Neural cell (in vitro differentiated cells): ENCODE data around the gene KIF2A. TPM values are rescaled to one million over a fixed set of nuclear protein-coding genes. Genes with fewer than 3 reads are reported as not detected.

Experiments used
- H2AFZ ChIP-seq: fragments of 200-600, 300-800 bp; sonication (generic), shearing (Covaris generic); 2 replicates; pipeline ENCODE4 v1.6.0; 2014; ENCODE audit warnings: low read depth, mild to moderate bottlenecking, antibody characterized with exemption, low read length, moderate library complexity
- H3F3A ChIP-seq: fragments of 200-600 bp; shearing (Covaris generic); 2 replicates; pipeline ENCODE4 v1.6.1; 2016; ENCODE audit warnings: mild to moderate bottlenecking, moderate library complexity, mixed read lengths, antibody characterized with exemption, low read length; ENCODE audit not compliant: insufficient read depth, poor library complexity, severe bottlenecking
- H3K27ac ChIP-seq: fragments of 200-600, 300-800 bp; sonication (generic), shearing (Covaris generic); 2 replicates; pipeline ENCODE4 v1.5.1; 2014; ENCODE audit warnings: mild to moderate bottlenecking, low read length, moderate library complexity
- H3K27me3 ChIP-seq: fragments of 300-800, 200-600 bp; sonication (generic), shearing (Covaris generic); 2 replicates; pipeline ENCODE4 v1.6.0; 2014; ENCODE audit warnings: mild to moderate bottlenecking, low read depth, low read length, moderate library complexity; ENCODE audit not compliant: insufficient read depth
- H3K36me3 ChIP-seq: fragments of 300-800, 200-600 bp; sonication (generic), shearing (Covaris generic); 2 replicates; pipeline ENCODE4 v1.5.1; 2014; ENCODE audit warnings: mild to moderate bottlenecking, antibody characterized with exemption, low read length, moderate library complexity; ENCODE audit not compliant: insufficient read depth
- H3K4me2 ChIP-seq: fragments of 300-800, 200-600 bp; sonication (generic), shearing (Covaris generic); 2 replicates; pipeline ENCODE4 v1.6.0; 2014; ENCODE audit warnings: mild to moderate bottlenecking, low read length
- H3K4me3 ChIP-seq: fragments of 300-800, 200-600 bp; sonication (generic), shearing (Covaris generic); 2 replicates; pipeline ENCODE4 v1.5.1; 2014; ENCODE audit warnings: mild to moderate bottlenecking, low read length, moderate library complexity
- H3K79me2 ChIP-seq: fragments of 200-600 bp; shearing (Covaris generic); replicated peaks from 2 replicates; pipeline ENCODE4 v1.6.0; 2014; ENCODE audit warnings: mild to moderate bottlenecking, low read length, moderate library complexity; ENCODE audit not compliant: insufficient read depth
- H3K9ac ChIP-seq: fragments of 300-800, 200-600 bp; sonication (generic), shearing (Covaris generic); 2 replicates; pipeline ENCODE4 v1.6.1; 2016; ENCODE audit warnings: mild to moderate bottlenecking, low read length, mixed read lengths
- H3K9me2 ChIP-seq: fragments of 200-600 bp; shearing (Covaris generic); 2 replicates; pipeline ENCODE4 v1.6.1; 2016; ENCODE audit warnings: mild to moderate bottlenecking, low read length, mixed read lengths; ENCODE audit not compliant: insufficient read depth
- H3K9me3 ChIP-seq: fragments of 200-600, 300-800 bp; sonication (generic), shearing (Covaris generic); 2 replicates; pipeline ENCODE4 v1.6.1; 2016; ENCODE audit warnings: mild to moderate bottlenecking, mixed run types, low read length, moderate library complexity, mixed read lengths
- H4K20me1 ChIP-seq: fragments of 200-600 bp; shearing (Covaris generic); 2 replicates; pipeline ENCODE4 v1.6.1; 2016; ENCODE audit warnings: mild to moderate bottlenecking, mixed run types; ENCODE audit not compliant: insufficient read depth
- EP300 ChIP-seq: fragments of 450-650 bp; conservative IDR thresholded peaks from 2 replicates; pipeline ENCODE4 v1.6.1; 2014; ENCODE audit warnings: antibody characterized with exemption, mild to moderate bottlenecking, moderate library complexity; ENCODE audit not compliant: poor library complexity, severe bottlenecking
- EZH2 ChIP-seq: fragments of 200-600, 300-800 bp; shearing (Covaris generic), sonication (generic); IDR thresholded peaks from 2 replicates; pipeline ENCODE4 v1.6.1; 2014; ENCODE audit warnings: antibody characterized with exemption, low read length, borderline replicate concordance, mild to moderate bottlenecking; ENCODE audit not compliant: insufficient read depth, poor library complexity, severe bottlenecking
- MXI1 ChIP-seq: fragments of 450-650 bp; conservative IDR thresholded peaks from 2 replicates; pipeline ENCODE4 v1.6.1; 2014; ENCODE audit warnings: antibody characterized with exemption, mild to moderate bottlenecking; ENCODE audit not compliant: poor library complexity, severe bottlenecking
- POLR2AphosphoS5 ChIP-seq: IDR thresholded peaks from 2 replicates; pipeline ENCODE4 v1.6.1; 2012
- RAD21 ChIP-seq: fragments of 450-650 bp; conservative IDR thresholded peaks from 2 replicates; pipeline ENCODE4 v1.6.1; 2014; ENCODE audit warnings: antibody characterized with exemption, mild to moderate bottlenecking, moderate library complexity
- SMC3 ChIP-seq: fragments of 450-650 bp; conservative IDR thresholded peaks from 2 replicates; pipeline ENCODE4 v1.6.1; 2014; ENCODE audit warnings: antibody characterized with exemption, mild to moderate bottlenecking, moderate library complexity; ENCODE audit not compliant: poor library complexity
- TAF1 ChIP-seq: IDR thresholded peaks from 2 replicates; pipeline ENCODE4 v1.6.1; 2012; ENCODE audit warnings: low read depth
- polyA plus RNA-seq: library from polyadenylated mRNA; depleted of rRNA; stranded (reverse); fragments of >200 nt; gene quantifications from 2 replicates; pipeline ENCODE4 v1.2.3, GENCODE V29; 2014
- TF ChIP-seq, protein P1 (sequence below): IDR thresholded peaks from 2 replicates; pipeline ENCODE4 v1.6.1; 2012; ENCODE audit warnings: borderline replicate concordance
- TF ChIP-seq, protein P2 (sequence below): fragments of 450-650 bp; IDR thresholded peaks from 2 replicates; pipeline ENCODE4 v1.5.1; 2014; ENCODE audit warnings: antibody characterized with exemption, mild to moderate bottlenecking, moderate library complexity; ENCODE audit not compliant: poor library complexity, severe bottlenecking

The KIF2A gene
- polyA plus RNA-seq, 1 donor from 2014 or later = 68.4 TPM

DNA sequence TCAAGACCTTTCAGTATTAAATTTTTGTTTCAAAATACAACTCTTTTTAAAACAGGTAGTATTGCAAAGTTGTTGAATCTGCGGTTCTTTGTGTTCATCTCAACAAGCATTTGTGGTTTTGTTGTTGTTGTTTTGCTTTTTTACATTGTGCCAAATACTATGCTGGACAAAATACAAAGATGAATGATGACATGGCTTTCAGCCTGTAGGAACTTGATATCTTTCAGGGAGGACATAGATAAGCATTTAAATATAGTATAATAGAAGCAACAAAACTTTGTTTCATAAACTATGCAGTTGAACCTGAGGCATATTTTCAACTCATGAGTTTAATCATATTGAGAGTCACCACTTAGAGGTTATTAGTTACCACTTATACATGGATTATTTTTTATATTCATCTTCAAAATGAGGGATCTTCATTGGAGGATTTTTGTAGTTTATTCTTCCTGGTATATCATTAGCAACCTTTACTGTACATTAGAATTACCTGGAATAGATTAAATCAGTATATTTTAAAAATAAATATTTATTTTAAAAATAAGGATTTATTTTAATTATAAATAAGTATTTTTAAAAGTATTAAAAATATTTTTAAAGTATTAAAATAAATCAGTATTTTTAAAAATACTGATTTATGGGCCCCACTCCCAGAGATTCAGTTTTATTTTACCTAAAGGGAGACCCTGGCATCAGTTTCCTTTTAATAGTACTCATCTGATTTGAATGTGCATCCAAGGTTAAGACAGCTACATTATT, 42.9 kb downstream of the KIF2A start:
- no peak overlapping the region for H3K4me2 ChIP-seq
- H3K9me3 ChIP-seq = no peaks in the 10 kb centered on the region
- H2AFZ ChIP-seq = no peak overlapping the region
- no peaks in the 10 kb centered on the region for H3K27me3 ChIP-seq
- peaks cover 6% of the 10 kb centered on the region for H3K36me3 ChIP-seq
- no peak overlapping the region for H3K4me3 ChIP-seq
- TF ChIP-seq EP300 (no peak), SMC3 (no peak), POLR2AphosphoS5 (no peak), EZH2 (no peak), MXI1 (no peak), RAD21 (no peak), TAF1 (no peak)
- TF ChIP-seq, protein P1, sequence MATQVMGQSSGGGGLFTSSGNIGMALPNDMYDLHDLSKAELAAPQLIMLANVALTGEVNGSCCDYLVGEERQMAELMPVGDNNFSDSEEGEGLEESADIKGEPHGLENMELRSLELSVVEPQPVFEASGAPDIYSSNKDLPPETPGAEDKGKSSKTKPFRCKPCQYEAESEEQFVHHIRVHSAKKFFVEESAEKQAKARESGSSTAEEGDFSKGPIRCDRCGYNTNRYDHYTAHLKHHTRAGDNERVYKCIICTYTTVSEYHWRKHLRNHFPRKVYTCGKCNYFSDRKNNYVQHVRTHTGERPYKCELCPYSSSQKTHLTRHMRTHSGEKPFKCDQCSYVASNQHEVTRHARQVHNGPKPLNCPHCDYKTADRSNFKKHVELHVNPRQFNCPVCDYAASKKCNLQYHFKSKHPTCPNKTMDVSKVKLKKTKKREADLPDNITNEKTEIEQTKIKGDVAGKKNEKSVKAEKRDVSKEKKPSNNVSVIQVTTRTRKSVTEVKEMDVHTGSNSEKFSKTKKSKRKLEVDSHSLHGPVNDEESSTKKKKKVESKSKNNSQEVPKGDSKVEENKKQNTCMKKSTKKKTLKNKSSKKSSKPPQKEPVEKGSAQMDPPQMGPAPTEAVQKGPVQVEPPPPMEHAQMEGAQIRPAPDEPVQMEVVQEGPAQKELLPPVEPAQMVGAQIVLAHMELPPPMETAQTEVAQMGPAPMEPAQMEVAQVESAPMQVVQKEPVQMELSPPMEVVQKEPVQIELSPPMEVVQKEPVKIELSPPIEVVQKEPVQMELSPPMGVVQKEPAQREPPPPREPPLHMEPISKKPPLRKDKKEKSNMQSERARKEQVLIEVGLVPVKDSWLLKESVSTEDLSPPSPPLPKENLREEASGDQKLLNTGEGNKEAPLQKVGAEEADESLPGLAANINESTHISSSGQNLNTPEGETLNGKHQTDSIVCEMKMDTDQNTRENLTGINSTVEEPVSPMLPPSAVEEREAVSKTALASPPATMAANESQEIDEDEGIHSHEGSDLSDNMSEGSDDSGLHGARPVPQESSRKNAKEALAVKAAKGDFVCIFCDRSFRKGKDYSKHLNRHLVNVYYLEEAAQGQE = no peak
- TF ChIP-seq, protein P2, sequence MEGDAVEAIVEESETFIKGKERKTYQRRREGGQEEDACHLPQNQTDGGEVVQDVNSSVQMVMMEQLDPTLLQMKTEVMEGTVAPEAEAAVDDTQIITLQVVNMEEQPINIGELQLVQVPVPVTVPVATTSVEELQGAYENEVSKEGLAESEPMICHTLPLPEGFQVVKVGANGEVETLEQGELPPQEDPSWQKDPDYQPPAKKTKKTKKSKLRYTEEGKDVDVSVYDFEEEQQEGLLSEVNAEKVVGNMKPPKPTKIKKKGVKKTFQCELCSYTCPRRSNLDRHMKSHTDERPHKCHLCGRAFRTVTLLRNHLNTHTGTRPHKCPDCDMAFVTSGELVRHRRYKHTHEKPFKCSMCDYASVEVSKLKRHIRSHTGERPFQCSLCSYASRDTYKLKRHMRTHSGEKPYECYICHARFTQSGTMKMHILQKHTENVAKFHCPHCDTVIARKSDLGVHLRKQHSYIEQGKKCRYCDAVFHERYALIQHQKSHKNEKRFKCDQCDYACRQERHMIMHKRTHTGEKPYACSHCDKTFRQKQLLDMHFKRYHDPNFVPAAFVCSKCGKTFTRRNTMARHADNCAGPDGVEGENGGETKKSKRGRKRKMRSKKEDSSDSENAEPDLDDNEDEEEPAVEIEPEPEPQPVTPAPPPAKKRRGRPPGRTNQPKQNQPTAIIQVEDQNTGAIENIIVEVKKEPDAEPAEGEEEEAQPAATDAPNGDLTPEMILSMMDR = no peak
- no peaks in the 10 kb centered on the region for H3K9me2 ChIP-seq
- H3F3A ChIP-seq = no peaks in the 10 kb centered on the region
- no peak overlapping the region for H3K27ac ChIP-seq
- no peaks in the 10 kb centered on the region for H4K20me1 ChIP-seq
- peaks cover 22% of the 10 kb centered on the region for H3K79me2 ChIP-seq
- no peak overlapping the region for H3K9ac ChIP-seq

DNA sequence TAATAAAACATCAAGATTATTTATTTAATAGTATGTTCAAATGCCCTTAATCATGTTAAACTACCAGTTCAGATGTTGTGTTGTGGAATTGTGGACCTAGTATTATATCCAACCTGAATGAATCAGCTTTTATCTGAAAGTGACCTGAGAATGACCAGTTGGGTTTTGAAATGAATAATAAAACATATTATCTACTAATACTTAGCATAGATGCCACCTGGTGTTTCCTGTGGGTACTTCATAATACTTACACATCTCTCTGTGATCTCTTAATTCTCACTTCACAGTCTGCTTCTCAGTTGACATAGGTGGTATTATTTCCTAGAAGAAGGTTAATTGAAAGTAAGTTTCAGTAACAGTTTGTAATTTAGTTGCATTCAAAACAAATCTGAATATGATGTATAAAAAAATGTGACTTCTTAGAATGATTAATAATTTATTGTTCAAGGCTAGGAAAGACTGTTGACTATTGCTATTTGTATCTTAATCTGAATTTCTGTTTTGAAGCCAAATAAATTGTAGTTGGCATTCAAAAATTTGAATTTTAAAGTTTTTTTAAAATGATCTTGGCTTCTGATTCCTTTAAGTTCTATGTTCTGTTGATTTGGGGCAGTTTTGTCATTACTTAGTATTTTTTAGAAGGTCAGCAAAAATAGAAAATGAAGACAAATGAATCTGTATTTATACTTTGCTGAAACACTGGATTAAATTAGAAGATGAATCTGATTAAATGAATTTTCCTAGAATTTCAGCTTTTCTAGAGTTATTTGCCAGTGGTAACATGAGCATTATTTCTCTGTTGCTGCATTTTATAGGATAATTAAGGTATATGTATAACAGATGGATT, 48.2 kb downstream of the KIF2A start:
- Histone ChIP-seq H3K9me2 (no peaks in the 10 kb centered on the region), H3F3A (no peaks in the 10 kb centered on the region), H2AFZ (no peak overlapping the region), H4K20me1 (no peaks in the 10 kb centered on the region), H3K9me3 (no peaks in the 10 kb centered on the region), H3K4me3 (no peak overlapping the region), H3K36me3 (peaks cover 6% of the 10 kb centered on the region), H3K9ac (no peak overlapping the region), H3K27ac (no peak overlapping the region), H3K4me2 (no peak overlapping the region), H3K79me2 (no peaks in the 10 kb centered on the region), H3K27me3 (no peaks in the 10 kb centered on the region)
- TF ChIP-seq, protein P1 = no peak
- TF ChIP-seq, protein P2 = peak; percentile 77
- TF ChIP-seq SMC3 (peak; percentile 89), EP300 (no peak), POLR2AphosphoS5 (no peak), RAD21 (peak; percentile 72), MXI1 (no peak), EZH2 (no peak), TAF1 (no peak)
